K562 (cell line): ENCODE data around the gene HNRNPH1. TPM values are rescaled to one million over a fixed set of nuclear protein-coding genes. Genes with fewer than 3 reads are reported as not detected.

Experiments
- ATAC-seq: fragments of 200-7000 bp; cut with Tn5 transposase; 3 replicates; pipeline ENCODE4 v1.9.1; 2020; ENCODE audit warnings: moderate library complexity
- BruUV-seq: library from RNA; stranded (reverse); fragments of 400-500 nt; replicated peaks from 2 replicates; lab custom pipeline; 2021; lab: Mats Ljungman, UMichigan
- CTCF ChIA-PET: fragments of 300-600 bp; formaldehyde crosslinking; extraction: SDS; loops from one replicate; lab custom pipeline; 2021; ENCODE audit warnings: low intra/inter-chr PET ratio; lab: Yijun Ruan, JAX
- POLR2A ChIA-PET: fragments of 300-600, 350-650 bp; sonication (Branson Sonifier 250); formaldehyde crosslinking; extraction: SDS; loops from one replicate; lab custom pipeline; 2021; ENCODE audit warnings: antibody characterized with exemption, inconsistent platforms; lab: Yijun Ruan, JAX
- DNase-seq, 4 experiments: peaks; one replicate each; pipeline versions ENCODE4 v3.0.0 to v3.0.0-alpha.2; 2011 to 2018; ENCODE audit warnings: low spot score in 3 of 4, mixed read lengths in 3 of 4; ENCODE audit errors: extremely low read depth in 1 of 4
- FAIRE-seq: peaks from 2 replicates; lab custom pipeline; 2011; peaks lifted over from hg19 to GRCh38; lab: Jason Lieb, UNC
- H2AFZ ChIP-seq: 2 replicates; pipeline ENCODE4 v1.6.0; 2011; ENCODE audit warnings: low read depth, low read length, control low read depth, inconsistent platforms
- H3K27ac ChIP-seq: fragments of 200-600 bp; 3 replicates; pipeline ENCODE4 v1.8.0; 2011; ENCODE audit warnings: low read depth, mild to moderate bottlenecking, control low read depth, inconsistent platforms, low read length, moderate library complexity, mixed read lengths; ENCODE audit errors: extremely low read depth
- H3K27me3 ChIP-seq, 2 experiments: fragments of 300-600 bp in 1 of 2; 2 replicates in 1 of 2; 3 replicates in 1 of 2; pipeline versions ENCODE4 v1.6.0 to v1.8.0; 2011; ENCODE audit warnings: inconsistent platforms in 2 of 2, low read length in 2 of 2, mild to moderate bottlenecking in 1 of 2, mixed read lengths in 1 of 2, moderate library complexity in 1 of 2; ENCODE audit not compliant: control insufficient read depth in 2 of 2, insufficient read depth in 2 of 2
- H3K36me3 ChIP-seq: fragments of 300-600 bp; 3 replicates; pipeline ENCODE4 v1.8.0; 2011; ENCODE audit warnings: mild to moderate bottlenecking, low read length, inconsistent platforms; ENCODE audit not compliant: control insufficient read depth, insufficient read depth
- H3K4me1 ChIP-seq, 2 experiments: fragments of 200-600 bp in 1 of 2; replicated peaks in 1 of 2; 2 replicates in 1 of 2; 3 replicates in 1 of 2; pipeline versions ENCODE4 v1.5.1 to v1.8.0; 2011; ENCODE audit warnings: inconsistent platforms in 2 of 2, low read length in 2 of 2, mild to moderate bottlenecking in 1 of 2, mixed read lengths in 1 of 2, moderate library complexity in 1 of 2; ENCODE audit not compliant: control insufficient read depth in 2 of 2, insufficient read depth in 2 of 2
- H3K4me2 ChIP-seq: 2 replicates; pipeline ENCODE4 v1.6.1; 2011; ENCODE audit warnings: low read length, control low read depth, inconsistent platforms, mixed read lengths; ENCODE audit not compliant: insufficient read depth
- H3K4me3 ChIP-seq: fragments of 200-600 bp; sonication (generic), shearing (Covaris generic); 2 replicates; pipeline ENCODE4 v1.5.1; 2016; ENCODE audit warnings: control low read depth, inconsistent platforms
- H3K79me2 ChIP-seq: fragments of 200-600 bp; 3 replicates; pipeline ENCODE4 v1.8.0; 2011; ENCODE audit warnings: low read length, inconsistent platforms; ENCODE audit not compliant: control insufficient read depth, insufficient read depth
- H3K9ac ChIP-seq, 2 experiments: 2 replicates each; pipeline versions ENCODE4 v1.6.0 to v1.6.1; 2011; ENCODE audit warnings: low read depth in 2 of 2, low read length in 2 of 2, control low read depth in 1 of 2, inconsistent platforms in 1 of 2, mild to moderate bottlenecking in 1 of 2, mixed read lengths in 1 of 2; ENCODE audit not compliant: insufficient read depth in 1 of 2
- H3K9me1 ChIP-seq: one replicate; pipeline ENCODE4 v1.6.0; 2011; ENCODE audit warnings: inconsistent platforms, mild to moderate bottlenecking, low read length, moderate library complexity; ENCODE audit not compliant: control insufficient read depth, insufficient read depth
- H3K9me3 ChIP-seq: replicated peaks from 2 replicates; pipeline ENCODE4 v1.5.1; 2011; ENCODE audit warnings: low read depth, low read length, inconsistent platforms; ENCODE audit not compliant: control insufficient read depth, insufficient read depth
- H4K20me1 ChIP-seq: replicated peaks from 2 replicates; pipeline ENCODE4 v1.6.1; 2011; ENCODE audit warnings: low read length, inconsistent platforms, mixed read lengths; ENCODE audit not compliant: control insufficient read depth, insufficient read depth
- CC2D1A ChIP-seq: fragments of 450-650 bp; IDR thresholded peaks from 2 replicates; pipeline ENCODE4 v1.6.1; 2017; ENCODE audit warnings: mild to moderate bottlenecking
- CCNT2 ChIP-seq: IDR thresholded peaks from 2 replicates; pipeline ENCODE4 v1.6.1; 2011; ENCODE audit warnings: borderline replicate concordance, low read depth, mild to moderate bottlenecking, moderate library complexity, mixed read lengths, low read length; ENCODE audit not compliant: insufficient read length; ENCODE audit errors: extremely low read depth
- CLOCK ChIP-seq: fragments of 250-450 bp; sonication (Bioruptor Pico); IDR thresholded peaks from 2 replicates; pipeline ENCODE4 v1.4.0; 2020; ENCODE audit warnings: mild to moderate bottlenecking, moderate library complexity, borderline replicate concordance
- CREM ChIP-seq: IDR thresholded peaks from 2 replicates; pipeline ENCODE4 v1.6.1; 2014; ENCODE audit warnings: antibody characterized with exemption, low read depth
- EP300 ChIP-seq: IDR thresholded peaks from 2 replicates; pipeline ENCODE4 v1.6.1; 2012; ENCODE audit warnings: low read length, improper control_type of control experiment
- FUS ChIP-seq: fragments of 200-400 bp; formaldehyde crosslinking; optimal IDR thresholded peaks from 2 replicates; pipeline ENCODE3; 2017; ENCODE audit warnings: low read depth, low read length
- IFI16 ChIP-seq: fragments of 250-450 bp; sonication (Bioruptor Pico); IDR thresholded peaks from 2 replicates; pipeline ENCODE4 v2.1.2; 2022; ENCODE audit warnings: mild to moderate bottlenecking, inconsistent platforms
- RUNX1 ChIP-seq: sonication (generic); IDR thresholded peaks from 2 replicates; pipeline ENCODE4 v1.6.1; 2016; ENCODE audit warnings: antibody characterized with exemption, low read depth
- TEAD4 ChIP-seq, 2 experiments: sonication (generic) in 1 of 2; formaldehyde crosslinking in 1 of 2; IDR thresholded peaks; 2 replicates each; pipeline versions ENCODE4 v1.6.1 to v1.8.0; 2012 to 2022; ENCODE audit warnings: borderline replicate concordance in 1 of 2, inconsistent platforms in 1 of 2, low read length in 1 of 2, mild to moderate bottlenecking in 1 of 2, missing genetic modification reagents in 1 of 2
- ZBTB17 ChIP-seq: fragments of 450-650 bp; formaldehyde crosslinking; IDR thresholded peaks from 2 replicates; pipeline ENCODE4 v1.4.0; 2020; ENCODE audit warnings: mild to moderate bottlenecking
- ZBTB43 ChIP-seq: sonication (generic); formaldehyde crosslinking; IDR thresholded peaks from 2 replicates; pipeline ENCODE4 v1.8.0; 2023; ENCODE audit warnings: mild to moderate bottlenecking, missing genetic modification reagents
- ZNF445 ChIP-seq: fragments of 250-450 bp; sonication (Bioruptor Pico); IDR thresholded peaks from 2 replicates; pipeline ENCODE4 v1.4.0; 2020; ENCODE audit warnings: low read depth, mild to moderate bottlenecking, moderate library complexity
- ZNF79 ChIP-seq: fragments of 250-450 bp; sonication (Bioruptor Pico); IDR thresholded peaks from 2 replicates; pipeline ENCODE4 v1.4.0; 2020; ENCODE audit warnings: low read depth, mild to moderate bottlenecking, moderate library complexity
- WGBS: fragments of 100-300 bp; shearing (Covaris generic); methylation state at CpG from one replicate; pipeline ENCODE4 v1.1.6; 2016; ENCODE audit warnings: low coverage, mixed read lengths; ENCODE audit not compliant: insufficient coverage; ENCODE audit errors: missing lambda C conversion rate; 5-methylcytosine and 5-hydroxymethylcytosine counted together
- in situ Hi-C: fragments of 300-500 bp; cut with MboI; formaldehyde crosslinking; loops from 4 replicates; pipeline ENCODE4 v1.15.0; 2018; ENCODE audit warnings: inconsistent platforms, mixed read lengths
- intact Hi-C: fragments of 100-400 bp; cut with micrococcal nuclease; formaldehyde crosslinking; loops from 2 replicates; pipeline ENCODE4 v1.14.2; 2022
- polyA plus RNA-seq, 8 experiments: library from polyadenylated mRNA; depleted of rRNA in 4 of 8; stranded (reverse) in 5 of 8; unstranded in 3 of 8; fragments of >200 nt; fragmentation: Nextera tagmentation in 2 of 8; fragmentation: Illumina TruSeq in 1 of 8; extraction: Ambion mirVana in 2 of 8; extraction: Trizol in 1 of 8; gene quantifications; 2 replicates each; pipeline versions ENCODE4 v1.2.1 to v1.2.3, GENCODE V29; 2011 to 2014; ENCODE audit warnings: inconsistent platforms in 1 of 8, missing spikeins in 1 of 8
- total RNA-seq, 7 experiments: library from RNA; depleted of rRNA in 6 of 7; stranded (reverse); fragments of >200 nt in 6 of 7; fragmentation: Illumina TruSeq in 2 of 7; extraction: Trizol in 2 of 7; gene quantifications; 2 replicates each; pipeline versions ENCODE4 v1.2.1 to v1.2.3, GENCODE V29; 2011 to 2021; ENCODE audit warnings: low replicate concordance in 1 of 7
- TF ChIP-seq, protein P1 (sequence below): fragments of 450-650 bp; IDR thresholded peaks from 2 replicates; pipeline ENCODE4 v1.6.1; 2018; ENCODE audit not compliant: partially characterized antibody

Gene HNRNPH1
- total and polyA plus RNA-seq, 9 of the 15 experiments (the other 6 are each of a cell fraction or from before 2014, with no cell fraction given), result 103 to 656 (median 561) TPM

DNA sequence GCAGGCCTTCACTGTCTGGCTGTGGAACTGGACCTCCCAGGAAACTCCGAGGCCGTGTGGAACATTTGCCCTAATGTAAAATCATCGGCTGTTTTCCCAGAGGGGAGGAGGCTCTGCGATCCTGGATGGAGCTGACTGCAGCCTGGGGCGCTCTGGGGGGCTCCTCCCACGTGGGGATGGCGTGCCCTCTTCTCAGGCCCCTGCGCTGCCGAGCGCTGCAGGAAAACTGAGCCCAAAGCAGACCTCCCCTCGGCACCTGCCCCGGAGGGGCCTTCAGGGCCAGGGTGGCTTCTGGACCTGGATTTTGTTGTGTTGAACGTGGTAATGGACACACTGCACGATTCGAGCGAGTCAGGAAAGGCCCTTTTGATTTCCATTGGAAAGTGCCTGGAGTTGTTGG is 23.9 kb downstream of the HNRNPH1 start (continued):
- TF ChIP-seq CLOCK (CRISPR knock-in tag) (no peak), ZBTB43 (no peak), ZNF79 (CRISPR knock-in tag) (no peak), CCNT2 (no peak), RUNX1 (no peak), CREM (no peak), FUS (no peak)

- Histone ChIP-seq H3K79me2 (no peaks in the 10 kb centered on the region), H3K27me3 (no peaks in the 10 kb centered on the region), H3K27ac (no peak overlapping the region), H3K4me3 (no peak overlapping the region), H4K20me1 (no peaks in the 10 kb centered on the region), H3K9me1 (no peaks in the 10 kb centered on the region), H3K9me3 (no peaks in the 10 kb centered on the region), H3K9ac (no peak overlapping the region; a peak in 1 of 4 replicates), H3K36me3 (peaks cover 68% of the 10 kb centered on the region; the same call in 2 of the 3 replicates), H2AFZ (no peak overlapping the region), H3K4me2 (no peak overlapping the region), H3K4me1 (no peaks in the 10 kb centered on the region)
- BruUV-seq, result no TSS peak
- FAIRE-seq, result no peak
- ATAC-seq, result no peak
- CTCF ChIA-PET, result no interaction called here
- in situ Hi-C loops (no loop called here), intact Hi-C loops (no loop called here)
- DNase-seq, result no peak
- 88% methylated on average over 6 of the region's 9 CpGs for WGBS
- POLR2A ChIA-PET, result interaction anchor here (0.7 to 1.7 kb wide), 3 partner anchors 13 to 29 kb away, joined by 3 to 8 read pairs (median 6); no protein-coding TSS in a partner anchor
- no peak for TF ChIP-seq ZBTB17 (CRISPR knock-in tag)
- TF ChIP-seq EP300, result no peak
- no peak for TF ChIP-seq TEAD4 (IDR thresholded peaks at IDR 0.05; ENCODE audit: low read length)
- no peak for TF ChIP-seq TEAD4 (CRISPR knock-in tag; IDR thresholded peaks at IDR 0.05; ENCODE audit: borderline replicate concordance)
- no peak for TF ChIP-seq CC2D1A
- TF ChIP-seq ZNF445 (CRISPR knock-in tag), result no peak
- TF ChIP-seq, protein P1, sequence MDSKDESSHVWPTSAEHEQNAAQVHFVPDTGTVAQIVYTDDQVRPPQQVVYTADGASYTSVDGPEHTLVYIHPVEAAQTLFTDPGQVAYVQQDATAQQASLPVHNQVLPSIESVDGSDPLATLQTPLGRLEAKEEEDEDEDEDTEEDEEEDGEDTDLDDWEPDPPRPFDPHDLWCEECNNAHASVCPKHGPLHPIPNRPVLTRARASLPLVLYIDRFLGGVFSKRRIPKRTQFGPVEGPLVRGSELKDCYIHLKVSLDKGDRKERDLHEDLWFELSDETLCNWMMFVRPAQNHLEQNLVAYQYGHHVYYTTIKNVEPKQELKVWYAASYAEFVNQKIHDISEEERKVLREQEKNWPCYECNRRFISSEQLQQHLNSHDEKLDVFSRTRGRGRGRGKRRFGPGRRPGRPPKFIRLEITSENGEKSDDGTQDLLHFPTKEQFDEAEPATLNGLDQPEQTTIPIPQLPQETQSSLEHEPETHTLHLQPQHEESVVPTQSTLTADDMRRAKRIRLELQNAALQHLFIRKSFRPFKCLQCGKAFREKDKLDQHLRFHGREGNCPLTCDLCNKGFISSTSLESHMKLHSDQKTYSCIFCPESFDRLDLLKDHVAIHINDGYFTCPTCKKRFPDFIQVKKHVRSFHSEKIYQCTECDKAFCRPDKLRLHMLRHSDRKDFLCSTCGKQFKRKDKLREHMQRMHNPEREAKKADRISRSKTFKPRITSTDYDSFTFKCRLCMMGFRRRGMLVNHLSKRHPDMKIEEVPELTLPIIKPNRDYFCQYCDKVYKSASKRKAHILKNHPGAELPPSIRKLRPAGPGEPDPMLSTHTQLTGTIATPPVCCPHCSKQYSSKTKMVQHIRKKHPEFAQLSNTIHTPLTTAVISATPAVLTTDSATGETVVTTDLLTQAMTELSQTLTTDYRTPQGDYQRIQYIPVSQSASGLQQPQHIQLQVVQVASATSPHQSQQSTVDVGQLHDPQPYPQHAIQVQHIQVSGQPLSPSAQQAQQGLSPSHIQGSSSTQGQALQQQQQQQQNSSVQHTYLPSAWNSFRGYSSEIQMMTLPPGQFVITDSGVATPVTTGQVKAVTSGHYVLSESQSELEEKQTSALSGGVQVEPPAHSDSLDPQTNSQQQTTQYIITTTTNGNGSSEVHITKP, result no peak
- TF ChIP-seq IFI16 (CRISPR knock-in tag), result no peak
These were observed 24.4 kb downstream of the HNRNPH1 start for GRCh38 chr5:179599100-179599499.
